Kidney glomerular epithelial cell (primary cell): ENCODE measurements around the gene EIF4G3.
"Not testable (repeated sequence)": the region's sequence is repeated elsewhere in the genome, so short reads cannot be mapped to it uniquely, and the experiment has no call there.

Experiments used
- DNase-seq: peaks from one replicate; lab custom pipeline; 2025; lab: John Stamatoyannopoulos, UW

The EIF4G3 gene

GRCh38 chr1:20829946-20830345 is 346.8 kb downstream of the EIF4G3 start:
- no peak for DNase-seq

- DNase-seq = no peak
These were observed 347.2 kb downstream of the EIF4G3 start for GRCh38 chr1:20829531-20829930.

- no peak for DNase-seq
These were observed 352.9 kb downstream of the EIF4G3 start for GRCh38 chr1:20823845-20824244.

GRCh38 chr1:20821466-20821865 is 355.2 kb downstream of the EIF4G3 start:
- DNase-seq = no peak

GRCh38 chr1:20819818-20820217 is 356.9 kb downstream of the EIF4G3 start:
- DNase-seq = no peak

GRCh38 chr1:20814534-20814871 is 362.2 kb downstream of the EIF4G3 start:
- no peak for DNase-seq

- no peak for DNase-seq
These were observed 364.8 kb downstream of the EIF4G3 start for GRCh38 chr1:20811916-20812315.

- DNase-seq = no peak
These were observed 383.5 kb downstream of the EIF4G3 start for GRCh38 chr1:20793236-20793635.

GRCh38 chr1:20792196-20792595 is 384.5 kb downstream of the EIF4G3 start:
- no peak for DNase-seq

- no peak for DNase-seq
These were observed 385.9 kb downstream of the EIF4G3 start for GRCh38 chr1:20790785-20791184.

GRCh38 chr1:20789598-20789997 is 387.1 kb downstream of the EIF4G3 start:
- DNase-seq = not testable (repeated sequence)

- DNase-seq = peak; percentile 51
These were observed 388.6 kb downstream of the EIF4G3 start for GRCh38 chr1:20787840-20788795.

- DNase-seq = peak; percentile 57
These were observed 389.5 kb downstream of the EIF4G3 start, which contains the start of gene HP1BP3 for GRCh38 chr1:20787029-20787839. TSS of gene HP1BP3 (minus strand) at chr1:20787307. CDS start at chr1:20780440, 6,867 bp downstream.

GRCh38 chr1:20786253-20787028 is 390.3 kb downstream of the EIF4G3 start:
- DNase-seq = peak; percentile 87

GRCh38 chr1:20785907-20786252 is 390.8 kb downstream of the EIF4G3 start:
- peak; percentile 55 for DNase-seq

GRCh38 chr1:20775700-20776099 is 401.0 kb downstream of the EIF4G3 start:
- no peak for DNase-seq

- DNase-seq = no peak
These were observed 404.9 kb downstream of the EIF4G3 start for GRCh38 chr1:20771780-20772179.

GRCh38 chr1:20770314-20771087 is 406.2 kb downstream of the EIF4G3 start:
- no peak for DNase-seq

- DNase-seq = no peak
These were observed 409.4 kb downstream of the EIF4G3 start for GRCh38 chr1:20767271-20767670.

GRCh38 chr1:20763417-20763816 is 413.3 kb downstream of the EIF4G3 start:
- no peak for DNase-seq

GRCh38 chr1:20760322-20760721 is 416.4 kb downstream of the EIF4G3 start:
- DNase-seq = no peak
